ENCODE results near the gene ZNF286A. TPM values are rescaled to one million over a fixed set of nuclear protein-coding genes. Genes with fewer than 3 reads are reported as not detected.

Gene ZNF286A
- total and polyA plus RNA-seq, 2 donors (not counting 3 experiments of a cell fraction or from before 2014, with no cell fraction given): 11.7 to 46.5 TPM

- Histone ChIP-seq H3K27me3 (ENCODE audit: control insufficient read depth in 2 of 2, insufficient read depth in 2 of 2, low read length in 2 of 2) (no peaks in the 10 kb centered on the region), H3K4me1 (ENCODE audit: control insufficient read depth, extremely low read depth, insufficient read depth, low read length) (peaks cover 13% of the 10 kb centered on the region), H3K36me3 (ENCODE audit: control insufficient read depth in 2 of 2, extremely low read depth in 1 of 2, insufficient read depth in 2 of 2, low read length in 2 of 2) (no peaks in the 10 kb centered on the region), H3K27ac (ENCODE audit: insufficient read depth, low read depth, low read length) (no peak overlapping the region), H3K4me3 (replicated peaks in 1 of 3; ENCODE audit: insufficient read depth in 1 of 3, low read depth in 1 of 3, low read length in 3 of 3) (no peak overlapping the region), H4K20me1 (replicated peaks; ENCODE audit: control insufficient read depth, extremely low read depth, insufficient read depth, low read length) (no peaks in the 10 kb centered on the region), H3K9ac (replicated peaks; ENCODE audit: extremely low read depth, insufficient read depth, low read length) (no peak overlapping the region), H3K9me3 (replicated peaks; ENCODE audit: control insufficient read depth, insufficient read depth, low read length) (no peaks in the 10 kb centered on the region), H3K9me1 (replicated peaks; ENCODE audit: control insufficient read depth, extremely low read depth, insufficient read depth, low read length) (no peaks in the 10 kb centered on the region), H3K4me2 (ENCODE audit: insufficient read depth, low read length) (no peak overlapping the region), H3K79me2 (ENCODE audit: control insufficient read depth, insufficient read depth, low read length) (no peaks in the 10 kb centered on the region), H2AFZ (ENCODE audit: low read depth, low read length) (no peak overlapping the region)
- FAIRE-seq (no peak), DNase-seq (ENCODE audit: low read depth, low spot score) (no peak)
- BruUV-seq (replicated peaks): no TSS peak
- intact Hi-C loops (cut with micrococcal nuclease): no loop called here
- TF ChIP-seq POLR2AphosphoS5 (IDR thresholded peaks at IDR 0.05; ENCODE audit: insufficient read depth, low read depth, low read length) (no peak), JUN (IDR thresholded peaks at IDR 0.05; ENCODE audit: borderline replicate concordance, insufficient read depth, insufficient read length, low read depth) (no peak), EZH2 (IDR thresholded peaks at IDR 0.05; ENCODE audit: borderline replicate concordance, low read depth, low read length, severe bottlenecking) (no peak), FOS (IDR thresholded peaks at IDR 0.05; ENCODE audit: borderline replicate concordance, insufficient read depth, low read length) (no peak), GATA2 (IDR thresholded peaks at IDR 0.05; ENCODE audit: insufficient read depth, insufficient read length, low read depth, low read length) (no peak), CTCF (IDR thresholded peaks at IDR 0.05; ENCODE audit: extremely low read depth in 1 of 2, insufficient read depth in 1 of 2, low read depth in 1 of 2, low read length in 2 of 2) (no peak), MYC (IDR thresholded peaks at IDR 0.05; ENCODE audit: low read depth, low read length) (no peak), POLR2A (IDR thresholded peaks at IDR 0.05; ENCODE audit: low read depth, low read length) (no peak), MAX (IDR thresholded peaks at IDR 0.05; ENCODE audit: insufficient read depth, insufficient read length) (no peak)
- dilution Hi-C loops (cut with MboI; ENCODE audit: extremely low pct_ligation_motif_present, low sequenced_read_pairs): no loop called here
- CTCF ChIA-PET: no interaction called here
- POLR2A ChIA-PET: no interaction called here
Measured at GRCh38 chr17:15658296-15658695, 41.3 kb upstream of the ZNF286A start.

Data from endothelial cell of umbilical vein (primary cell).